Suprapubic skin (tissue), 3 donors: ENCODE results near the gene AZI2.

ENCODE experiments used
- CTCF ChIP-seq, 2 donors: fragments of 200-600 bp in 1 of 2; fragments of 450-650 bp in 1 of 2; sonication (generic) in 1 of 2; IDR thresholded peaks; one replicate each; pipeline ENCODE4 v1.5.1; 2016 to 2019; ENCODE audit warnings: antibody characterized with exemption in 2 of 2, mild to moderate bottlenecking in 1 of 2, moderate library complexity in 1 of 2
- EP300 ChIP-seq: sonication (generic); formaldehyde crosslinking; IDR thresholded peaks from one replicate; pipeline ENCODE4 v1.6.1; 2017; ENCODE audit warnings: antibody characterized with exemption
- POLR2A ChIP-seq, 2 donors: fragments of 450-650 bp; IDR thresholded peaks; one replicate each; pipeline ENCODE4 v1.6.1; 2017; ENCODE audit warnings: antibody characterized with exemption in 2 of 2, mild to moderate bottlenecking in 2 of 2, moderate library complexity in 2 of 2

- TF ChIP-seq CTCF (IDR thresholded peaks at IDR 0.05), result no peak
- no peak for TF ChIP-seq EP300
- TF ChIP-seq POLR2A (IDR thresholded peaks at IDR 0.05), result peak; percentile 16 to 83
These were observed at the start of gene AZI2, which contains the start of gene ZCWPW2 for GRCh38 chr3:28348629-28349468.
